GM10266 (cell line): ENCODE results near the gene AAK1.
A peak's percentile ranks its signal among the peaks of the same experiment; 100 is the strongest.

Experiments used
- DNase-seq: peaks from one replicate; pipeline ENCODE4 v3.0.0; 2012; ENCODE audit errors: extremely low spot score
- CTCF ChIP-seq: IDR thresholded peaks from 2 replicates; pipeline ENCODE4 v1.5.1; 2012; ENCODE audit warnings: mild to moderate bottlenecking, low read depth; ENCODE audit not compliant: control insufficient read depth, insufficient read depth; ENCODE audit errors: missing control alignments

The AAK1 gene

GRCh38 chr2:69571189-69571588 lies 72.3 kb downstream of the AAK1 start:
- no peak for TF ChIP-seq CTCF
- DNase-seq, result no peak

GRCh38 chr2:69570474-69570873 lies 73.1 kb downstream of the AAK1 start:
- no peak for DNase-seq
- no peak for TF ChIP-seq CTCF

- DNase-seq, result no peak
- TF ChIP-seq CTCF, result no peak
These were observed 75.6 kb downstream of the AAK1 start for GRCh38 chr2:69567909-69568300.

- no peak for DNase-seq
These were observed 76.2 kb downstream of the AAK1 start for GRCh38 chr2:69567157-69567908.

GRCh38 chr2:69566669-69567068 lies 76.9 kb downstream of the AAK1 start:
- no peak for TF ChIP-seq CTCF
- DNase-seq, result no peak

More at GRCh38 chr2:69567157-69567908, 76.2 kb downstream of the AAK1 start:
- TF ChIP-seq CTCF, result no peak

- TF ChIP-seq CTCF, result peak; percentile 82
- peak; percentile 74 for DNase-seq
These were observed 78.1 kb downstream of the AAK1 start for GRCh38 chr2:69565431-69565839.

GRCh38 chr2:69564604-69565003 lies 78.9 kb downstream of the AAK1 start:
- DNase-seq, result no peak
- no peak for TF ChIP-seq CTCF
